Effector memory CD4-positive, alpha-beta T cell (primary cell): ENCODE data around the gene CHST15.

Experiments used
- DNase-seq, 3 donors: peaks; one replicate each; pipeline ENCODE4 v3.0.0-alpha.2; 2020
- H3K27ac ChIP-seq: 2 replicates; pipeline ENCODE4 v1.7.0; 2013; ENCODE audit warnings: mild to moderate bottlenecking, low read length, moderate library complexity; ENCODE audit not compliant: insufficient read depth, poor library complexity, severe bottlenecking
- H3K27me3 ChIP-seq: replicated peaks from 2 replicates; pipeline ENCODE4 v1.7.0; 2013; ENCODE audit warnings: mild to moderate bottlenecking, low read length; ENCODE audit not compliant: insufficient read depth, control insufficient read depth, poor library complexity, severe bottlenecking
- H3K36me3 ChIP-seq: 2 replicates; pipeline ENCODE4 v1.7.0; 2013; ENCODE audit warnings: mild to moderate bottlenecking, low read length, moderate library complexity; ENCODE audit not compliant: control insufficient read depth, insufficient read depth
- H3K4me1 ChIP-seq: 2 replicates; pipeline ENCODE4 v1.7.0; 2013; ENCODE audit warnings: low read length, mild to moderate bottlenecking; ENCODE audit not compliant: control insufficient read depth, insufficient read depth, poor library complexity, severe bottlenecking
- H3K4me3 ChIP-seq: 2 replicates; pipeline ENCODE4 v1.7.0; 2013; ENCODE audit warnings: low read length, low read depth, mild to moderate bottlenecking; ENCODE audit not compliant: insufficient read depth, poor library complexity, severe bottlenecking
- H3K9me3 ChIP-seq: 2 replicates; pipeline ENCODE4 v1.7.0; 2013; ENCODE audit warnings: mild to moderate bottlenecking, low read length, moderate library complexity; ENCODE audit not compliant: control insufficient read depth

CHST15 gene

DNA sequence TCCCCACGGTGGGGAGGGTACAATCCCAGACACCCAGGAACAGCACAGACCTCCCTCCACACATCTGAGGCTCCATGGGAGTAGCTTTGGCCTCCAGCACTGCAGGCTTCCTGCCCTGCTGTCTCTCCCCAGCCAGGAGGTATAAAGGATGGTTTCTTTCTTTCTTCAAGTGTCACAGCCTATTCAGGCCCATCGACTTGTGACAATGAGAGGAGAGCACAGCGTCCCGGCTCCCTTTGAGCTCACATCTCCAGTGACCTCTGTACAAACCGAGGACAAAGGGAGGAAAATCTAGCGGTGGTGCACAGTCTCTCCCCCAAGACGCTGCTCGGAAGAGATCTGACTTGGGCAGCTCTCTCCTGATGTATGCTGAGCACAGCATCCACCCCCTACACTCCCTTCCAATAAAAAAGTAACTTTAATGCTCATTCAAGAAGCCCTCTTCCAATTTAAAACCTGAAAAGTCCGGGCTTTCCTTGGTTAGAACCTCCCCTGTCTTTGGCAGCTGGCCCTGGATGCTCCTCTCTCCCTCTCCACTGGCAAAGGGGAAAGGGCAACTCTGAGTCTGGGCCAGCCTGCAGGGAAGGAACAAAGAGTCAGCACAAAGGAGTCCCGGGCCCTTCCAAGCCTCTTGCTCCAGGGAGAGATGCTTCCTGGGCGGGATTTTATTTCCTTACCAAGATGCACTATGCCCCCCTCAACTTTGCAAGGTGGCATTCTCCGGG lies 18.0 kb downstream of the CHST15 start:
- H3K4me3 ChIP-seq, result no peak overlapping the region
- no peak for DNase-seq
- H3K36me3 ChIP-seq, result no peaks in the 10 kb centered on the region
- H3K27me3 ChIP-seq, result no peaks in the 10 kb centered on the region
- no peaks in the 10 kb centered on the region for H3K9me3 ChIP-seq
- H3K27ac ChIP-seq, result no peak overlapping the region
- no peaks in the 10 kb centered on the region for H3K4me1 ChIP-seq

DNA sequence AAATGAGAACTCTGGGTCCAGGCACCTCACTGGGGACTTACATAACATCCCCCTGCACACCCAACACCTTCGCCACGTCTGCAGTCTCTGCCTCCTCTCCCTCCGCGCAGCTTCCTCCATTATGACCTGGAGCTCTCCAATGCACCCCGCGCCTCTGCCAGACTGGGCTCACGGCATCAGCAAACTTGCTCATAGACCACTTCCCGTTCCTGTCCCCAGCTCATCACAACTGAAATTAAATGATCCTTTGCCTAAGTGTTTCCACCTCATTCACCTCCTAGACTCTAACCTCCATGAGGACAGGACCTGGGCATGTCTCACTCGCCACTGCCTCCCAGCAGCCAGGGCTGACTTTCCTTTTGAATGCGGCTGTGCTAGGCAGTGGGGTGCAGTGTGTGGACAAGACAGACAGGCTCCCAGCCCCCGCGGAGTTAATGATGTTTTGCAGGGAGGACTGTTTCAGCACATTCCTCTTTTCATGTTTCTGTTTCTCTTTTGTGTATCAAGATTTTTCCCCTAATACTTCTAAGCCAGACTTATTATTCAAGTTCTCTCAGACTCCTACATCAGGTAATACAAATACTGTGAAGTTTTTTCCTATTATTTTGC lies 18.8 kb downstream of the CHST15 start:
- Histone ChIP-seq H3K27me3 (no peaks in the 10 kb centered on the region), H3K27ac (no peak overlapping the region), H3K36me3 (no peaks in the 10 kb centered on the region), H3K4me1 (no peaks in the 10 kb centered on the region), H3K4me3 (no peak overlapping the region), H3K9me3 (no peaks in the 10 kb centered on the region)
- no peak for DNase-seq

- H3K27ac ChIP-seq, result no peak overlapping the region
- no peaks in the 10 kb centered on the region for H3K9me3 ChIP-seq
- H3K36me3 ChIP-seq, result no peaks in the 10 kb centered on the region
- no peaks in the 10 kb centered on the region for H3K27me3 ChIP-seq
- no peaks in the 10 kb centered on the region for H3K4me1 ChIP-seq
- DNase-seq, result no peak
- H3K4me3 ChIP-seq, result no peak overlapping the region
Measured at GRCh38 chr10:124073978-124074377, 19.4 kb downstream of the CHST15 start.

DNA sequence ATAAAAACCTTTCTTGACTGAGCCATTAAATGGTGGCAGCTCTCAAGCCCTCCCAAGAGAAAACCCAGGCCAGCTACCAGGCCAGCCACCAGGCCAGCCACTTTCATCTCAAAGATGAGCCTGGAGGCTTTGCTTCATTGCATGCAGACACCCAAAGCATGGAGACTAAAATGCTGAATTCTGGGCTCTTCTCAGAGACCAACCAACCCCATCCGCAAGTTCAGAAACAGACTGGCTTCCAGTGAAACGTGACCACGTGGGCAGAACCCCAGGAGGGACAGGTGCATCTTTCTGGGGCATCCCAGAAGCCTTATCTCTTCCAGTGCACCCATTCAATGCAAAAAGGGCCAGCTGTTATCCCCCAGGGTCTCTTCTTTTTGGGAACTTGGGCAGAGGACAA lies 20.9 kb downstream of the CHST15 start:
- no peaks in the 10 kb centered on the region for H3K27me3 ChIP-seq
- no peak overlapping the region for H3K4me3 ChIP-seq
- H3K4me1 ChIP-seq, result no peaks in the 10 kb centered on the region
- no peak overlapping the region for H3K27ac ChIP-seq
- no peaks in the 10 kb centered on the region for H3K9me3 ChIP-seq
- H3K36me3 ChIP-seq, result no peaks in the 10 kb centered on the region
- no peak for DNase-seq

DNA sequence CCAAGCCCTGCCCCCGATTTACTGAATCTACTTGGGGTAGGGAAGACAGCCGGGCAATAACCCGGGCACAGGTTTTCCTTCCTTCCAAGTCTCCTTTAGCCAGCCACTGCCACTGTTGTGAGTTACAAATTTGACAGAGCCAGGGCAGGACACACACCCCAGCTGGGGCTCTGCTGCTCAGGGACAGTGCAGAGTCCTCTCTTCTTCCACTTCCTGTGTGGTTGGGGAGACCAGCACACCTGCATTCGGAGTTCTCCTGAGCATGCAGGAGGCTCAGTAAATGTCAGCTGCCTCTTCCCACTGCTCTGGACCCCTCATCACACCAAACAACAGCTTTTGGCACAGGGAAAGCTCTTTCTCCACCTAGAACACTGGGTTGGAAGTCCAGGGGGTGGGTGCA lies 21.3 kb downstream of the CHST15 start:
- H3K4me1 ChIP-seq, result no peaks in the 10 kb centered on the region

DNA sequence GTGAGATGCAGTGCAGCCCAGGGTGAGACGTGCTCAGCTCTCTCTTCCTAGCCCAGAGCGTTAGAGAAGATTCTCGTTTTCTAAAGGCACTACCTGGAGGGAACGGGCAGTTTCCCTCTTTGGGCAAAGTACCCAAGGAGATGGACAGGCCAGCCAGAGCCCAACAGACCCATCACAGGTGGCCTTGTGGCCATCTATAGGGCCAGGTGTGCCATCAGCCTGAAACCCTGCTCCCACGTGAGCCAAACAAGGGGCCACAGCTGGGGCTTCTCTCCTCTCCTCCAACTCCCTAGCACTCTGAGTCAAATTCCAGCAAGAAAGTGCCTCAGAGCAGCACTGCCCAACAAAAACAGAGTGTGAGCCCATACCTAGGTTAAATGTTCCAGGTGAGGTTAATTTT lies 22.3 kb downstream of the CHST15 start:
- no peak overlapping the region for H3K27ac ChIP-seq
- no peak for DNase-seq
- no peaks in the 10 kb centered on the region for H3K27me3 ChIP-seq
- H3K4me3 ChIP-seq, result no peak overlapping the region
- H3K4me1 ChIP-seq, result no peaks in the 10 kb centered on the region
- H3K36me3 ChIP-seq, result no peaks in the 10 kb centered on the region
- no peaks in the 10 kb centered on the region for H3K9me3 ChIP-seq

More for the DNA sequence above, 21.3 kb downstream of the CHST15 start:
- Histone ChIP-seq H3K36me3 (no peaks in the 10 kb centered on the region), H3K27me3 (no peaks in the 10 kb centered on the region), H3K27ac (no peak overlapping the region), H3K9me3 (no peaks in the 10 kb centered on the region), H3K4me3 (no peak overlapping the region)
- no peak for DNase-seq

DNA sequence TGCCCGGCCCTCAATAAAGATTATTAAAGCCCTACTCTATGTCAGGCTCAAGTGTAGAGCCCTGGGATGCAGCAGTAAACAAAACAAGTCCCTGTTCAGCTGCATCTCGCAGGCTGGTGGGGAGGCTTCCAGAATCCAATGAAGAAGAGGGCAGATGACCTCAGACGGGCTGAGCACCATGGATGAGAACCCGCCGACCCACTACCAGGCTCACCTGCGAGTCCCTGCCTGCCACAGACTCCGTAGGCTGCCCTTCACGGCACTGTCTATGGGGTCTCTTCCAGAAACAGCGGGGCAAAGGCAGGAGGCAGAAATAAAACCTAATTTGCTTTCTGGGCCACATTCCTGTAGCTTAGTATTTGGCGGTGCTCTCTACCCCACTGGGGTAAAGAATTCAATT lies 22.7 kb downstream of the CHST15 start:
- no peak for DNase-seq
- no peaks in the 10 kb centered on the region for H3K27me3 ChIP-seq
- no peaks in the 10 kb centered on the region for H3K4me1 ChIP-seq
- no peak overlapping the region for H3K27ac ChIP-seq
- H3K36me3 ChIP-seq, result no peaks in the 10 kb centered on the region
- no peaks in the 10 kb centered on the region for H3K9me3 ChIP-seq
- H3K4me3 ChIP-seq, result no peak overlapping the region

- no peak for DNase-seq
- no peak overlapping the region for H3K27ac ChIP-seq
- no peaks in the 10 kb centered on the region for H3K9me3 ChIP-seq
- no peak overlapping the region for H3K4me3 ChIP-seq
- H3K36me3 ChIP-seq, result no peaks in the 10 kb centered on the region
- H3K4me1 ChIP-seq, result no peaks in the 10 kb centered on the region
- no peaks in the 10 kb centered on the region for H3K27me3 ChIP-seq
Measured at GRCh38 chr10:124069341-124070264, 23.8 kb downstream of the CHST15 start.

GRCh38 chr10:124068929-124069328 lies 24.5 kb downstream of the CHST15 start:
- Histone ChIP-seq H3K9me3 (no peaks in the 10 kb centered on the region), H3K27ac (no peak overlapping the region), H3K4me1 (no peaks in the 10 kb centered on the region), H3K4me3 (no peak overlapping the region), H3K27me3 (no peaks in the 10 kb centered on the region), H3K36me3 (no peaks in the 10 kb centered on the region)
- DNase-seq, result no peak
